Kidney epithelial cell (primary cell): ENCODE results near the gene QKI. TPM values are rescaled to one million over a fixed set of nuclear protein-coding genes. Genes with fewer than 3 reads are reported as not detected.
"Not testable (repeated sequence)": the region's sequence is repeated elsewhere in the genome, so short reads cannot be mapped to it uniquely, and the experiment has no call there.

Source experiments
- DNase-seq: peaks from one replicate; pipeline ENCODE4 v3.0.0-alpha.2; 2010; ENCODE audit warnings: low read depth
- H3K27me3 ChIP-seq: 2 replicates; pipeline ENCODE4 v1.6.0; 2011; ENCODE audit warnings: low read length; ENCODE audit not compliant: control insufficient read depth, insufficient read depth
- H3K36me3 ChIP-seq: 2 replicates; pipeline ENCODE4 v1.5.1; 2011; ENCODE audit warnings: low read length; ENCODE audit not compliant: control insufficient read depth, insufficient read depth
- H3K4me3 ChIP-seq: 2 replicates; pipeline ENCODE4 v1.5.1; 2011; ENCODE audit warnings: low read depth, mild to moderate bottlenecking, control low read depth, low read length
- total RNA-seq: library from RNA; depleted of rRNA; stranded (reverse); fragments of >200 nt; gene quantifications from 2 replicates; pipeline ENCODE4 v1.2.3, GENCODE V29; 2015
- TF ChIP-seq, protein P1 (sequence below): IDR thresholded peaks from 2 replicates; pipeline ENCODE4 v1.5.1; 2011; ENCODE audit warnings: mild to moderate bottlenecking, moderate library complexity, low read length, control low read depth, inconsistent platforms; ENCODE audit not compliant: insufficient read depth, poor library complexity, severe bottlenecking

The QKI gene
- total RNA-seq, 1 donor from 2014 or later, result 173 TPM

GRCh38 chr6:163436843-163437242, 22.3 kb downstream of the QKI start:
- no peak for DNase-seq
- TF ChIP-seq, protein P1, sequence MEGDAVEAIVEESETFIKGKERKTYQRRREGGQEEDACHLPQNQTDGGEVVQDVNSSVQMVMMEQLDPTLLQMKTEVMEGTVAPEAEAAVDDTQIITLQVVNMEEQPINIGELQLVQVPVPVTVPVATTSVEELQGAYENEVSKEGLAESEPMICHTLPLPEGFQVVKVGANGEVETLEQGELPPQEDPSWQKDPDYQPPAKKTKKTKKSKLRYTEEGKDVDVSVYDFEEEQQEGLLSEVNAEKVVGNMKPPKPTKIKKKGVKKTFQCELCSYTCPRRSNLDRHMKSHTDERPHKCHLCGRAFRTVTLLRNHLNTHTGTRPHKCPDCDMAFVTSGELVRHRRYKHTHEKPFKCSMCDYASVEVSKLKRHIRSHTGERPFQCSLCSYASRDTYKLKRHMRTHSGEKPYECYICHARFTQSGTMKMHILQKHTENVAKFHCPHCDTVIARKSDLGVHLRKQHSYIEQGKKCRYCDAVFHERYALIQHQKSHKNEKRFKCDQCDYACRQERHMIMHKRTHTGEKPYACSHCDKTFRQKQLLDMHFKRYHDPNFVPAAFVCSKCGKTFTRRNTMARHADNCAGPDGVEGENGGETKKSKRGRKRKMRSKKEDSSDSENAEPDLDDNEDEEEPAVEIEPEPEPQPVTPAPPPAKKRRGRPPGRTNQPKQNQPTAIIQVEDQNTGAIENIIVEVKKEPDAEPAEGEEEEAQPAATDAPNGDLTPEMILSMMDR, result no peak
- H3K36me3 ChIP-seq, result no peaks in the 10 kb centered on the region
- H3K27me3 ChIP-seq, result no peaks in the 10 kb centered on the region
- H3K4me3 ChIP-seq, result no peak overlapping the region

- H3K36me3 ChIP-seq, result no peaks in the 10 kb centered on the region
- DNase-seq, result no peak
- no peaks in the 10 kb centered on the region for H3K27me3 ChIP-seq
- TF ChIP-seq, protein P1, result no peak
- no peak overlapping the region for H3K4me3 ChIP-seq
These were observed 22.9 kb downstream of the QKI start for GRCh38 chr6:163437466-163437865.

DNA sequence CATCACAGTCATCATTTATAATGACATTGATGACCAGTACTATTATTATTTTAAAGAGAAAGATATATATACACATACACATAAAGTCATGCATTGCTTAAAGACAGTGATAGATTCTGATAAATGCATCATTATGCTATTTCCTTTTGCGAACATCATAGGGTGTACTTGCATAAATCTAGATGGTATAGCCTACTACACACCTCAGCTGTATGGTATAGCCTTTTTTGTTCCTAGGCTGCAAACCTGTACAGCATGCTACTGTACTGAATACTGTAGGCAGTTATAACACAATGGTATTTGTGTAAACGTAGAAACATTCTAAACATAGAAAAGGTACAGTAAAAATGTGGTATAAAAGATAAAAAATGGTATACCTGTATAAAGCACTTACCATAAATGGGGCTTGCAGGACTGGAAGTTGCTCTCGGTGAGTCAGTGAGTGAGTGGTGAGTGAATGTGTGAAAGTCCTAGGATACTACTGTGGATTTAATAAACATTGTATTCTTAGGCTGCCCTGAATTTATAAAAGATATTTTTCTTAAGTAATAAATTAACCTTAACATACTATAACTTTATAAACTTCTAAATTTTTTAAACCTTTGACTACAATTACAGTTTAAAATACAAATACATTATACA, 23.9 kb downstream of the QKI start:
- Histone ChIP-seq H3K27me3 (no peaks in the 10 kb centered on the region), H3K36me3 (no peaks in the 10 kb centered on the region), H3K4me3 (no peak overlapping the region)
- DNase-seq, result no peak
- TF ChIP-seq, protein P1, result no peak

DNA sequence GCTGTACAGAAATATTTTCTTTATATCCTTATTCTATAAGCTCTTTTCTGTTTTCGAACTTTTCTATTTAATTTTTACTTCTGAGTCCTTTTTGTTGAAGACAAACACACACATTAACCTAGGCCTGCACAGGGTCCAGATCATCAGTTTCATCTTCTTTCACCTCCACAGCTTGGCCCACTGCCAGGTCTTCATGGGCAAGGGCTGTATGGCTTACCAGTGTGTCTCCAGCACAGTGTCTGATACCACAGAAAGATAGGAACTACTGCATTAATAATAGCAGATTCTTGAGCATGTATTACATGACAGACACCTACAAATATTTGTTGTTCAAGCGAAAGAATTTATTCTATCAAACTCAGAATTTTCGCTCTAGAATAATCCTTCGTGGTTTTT, 24.4 kb downstream of the QKI start:
- no peak for DNase-seq
- Histone ChIP-seq H3K4me3 (no peak overlapping the region), H3K27me3 (no peaks in the 10 kb centered on the region), H3K36me3 (no peaks in the 10 kb centered on the region)
- TF ChIP-seq, protein P1, result no peak

- not testable (repeated sequence) for H3K36me3 ChIP-seq, H3K4me3 ChIP-seq, DNase-seq, H3K27me3 ChIP-seq
These were observed 24.9 kb downstream of the QKI start for GRCh38 chr6:163439390-163439789.

GRCh38 chr6:163439997-163440396, 25.5 kb downstream of the QKI start:
- Histone ChIP-seq H3K36me3 (no peaks in the 10 kb centered on the region), H3K27me3 (no peaks in the 10 kb centered on the region), H3K4me3 (no peak overlapping the region)
- TF ChIP-seq, protein P1, result no peak
- DNase-seq, result no peak
